Measurements from ENCODE around the gene ZNF362.
A peak's percentile ranks its signal among the peaks of the same experiment; 100 is the strongest.
"Not testable (repeated sequence)": the region's sequence is repeated elsewhere in the genome, so short reads cannot be mapped to it uniquely, and the experiment has no call there.

Gene ZNF362

GRCh38 chr1:33282791-33283190 is 26.5 kb downstream of the ZNF362 start:
- no peak for DNase-seq

GRCh38 chr1:33284049-33284448 is 27.8 kb downstream of the ZNF362 start:
- DNase-seq = no peak

- DNase-seq = no peak
These were observed 30.3 kb downstream of the ZNF362 start for GRCh38 chr1:33286451-33287185.

DNA sequence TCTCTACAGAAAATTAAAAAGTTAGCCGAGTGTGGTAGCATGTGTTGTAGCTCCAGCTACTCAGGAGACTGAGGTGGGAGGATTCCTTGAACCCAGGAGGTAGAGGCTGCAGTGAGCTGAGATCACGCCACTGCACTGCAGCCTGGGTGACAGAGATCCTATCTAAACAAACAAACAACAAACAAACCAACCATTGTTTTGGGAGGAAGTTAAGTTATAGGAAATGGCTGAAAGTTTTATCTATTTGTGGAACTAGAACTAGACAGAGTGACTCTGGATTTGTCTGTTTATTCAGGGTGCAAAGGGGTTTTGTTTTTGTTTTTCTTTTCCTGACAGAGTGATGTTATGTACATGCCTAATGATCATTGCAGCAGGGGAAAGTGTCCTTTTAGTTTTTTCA is 31.0 kb downstream of the ZNF362 start:
- DNase-seq = no peak

DNA sequence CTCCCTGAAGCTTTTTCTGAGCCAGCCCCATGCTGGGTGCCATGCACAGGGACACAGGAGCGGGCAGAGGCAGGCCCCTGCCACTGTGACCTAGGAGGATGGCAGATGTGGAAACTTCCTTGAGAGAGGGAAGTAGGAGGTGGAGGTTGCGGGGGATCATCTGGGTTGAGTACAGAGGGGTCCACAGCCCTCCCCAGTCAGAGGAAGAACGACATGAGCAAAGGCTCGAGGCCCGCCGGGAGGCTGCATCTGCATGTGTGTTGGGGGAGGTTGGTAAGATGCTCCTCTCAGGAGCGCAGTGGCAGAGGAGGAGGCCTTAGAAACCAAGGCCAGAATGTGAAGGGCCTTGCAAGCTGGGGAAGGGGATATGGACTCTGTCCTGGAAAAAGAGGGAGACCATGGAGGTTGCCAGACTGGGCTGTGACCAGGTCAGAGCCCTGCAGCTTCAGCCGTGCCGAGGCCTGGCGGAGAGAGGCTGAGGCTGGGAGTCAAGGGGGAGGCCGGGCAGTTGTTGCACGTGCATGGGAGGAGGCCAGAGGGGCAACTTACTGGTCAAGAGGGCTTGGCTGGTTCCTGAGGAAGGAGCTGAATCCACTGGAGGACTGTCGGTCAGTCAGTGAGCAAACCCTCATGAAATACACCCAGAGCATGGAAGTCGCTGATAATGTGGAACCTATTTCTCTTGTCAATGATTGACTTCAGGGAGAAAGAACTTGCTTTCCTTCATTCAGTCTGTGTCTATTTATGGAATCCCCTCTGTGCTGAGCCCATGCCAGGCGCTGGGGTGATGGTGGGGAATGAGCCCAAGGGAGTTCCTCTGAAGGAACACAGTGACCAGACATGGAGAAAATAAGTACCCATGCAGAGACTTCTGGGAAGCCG is 32.9 kb downstream of the ZNF362 start:
- DNase-seq = no peak

- DNase-seq = no peak
These were observed 33.5 kb downstream of the ZNF362 start for GRCh38 chr1:33289858-33290154.

- DNase-seq = not testable (repeated sequence)
These were observed 34.3 kb downstream of the ZNF362 start for GRCh38 chr1:33290615-33291014.

DNA sequence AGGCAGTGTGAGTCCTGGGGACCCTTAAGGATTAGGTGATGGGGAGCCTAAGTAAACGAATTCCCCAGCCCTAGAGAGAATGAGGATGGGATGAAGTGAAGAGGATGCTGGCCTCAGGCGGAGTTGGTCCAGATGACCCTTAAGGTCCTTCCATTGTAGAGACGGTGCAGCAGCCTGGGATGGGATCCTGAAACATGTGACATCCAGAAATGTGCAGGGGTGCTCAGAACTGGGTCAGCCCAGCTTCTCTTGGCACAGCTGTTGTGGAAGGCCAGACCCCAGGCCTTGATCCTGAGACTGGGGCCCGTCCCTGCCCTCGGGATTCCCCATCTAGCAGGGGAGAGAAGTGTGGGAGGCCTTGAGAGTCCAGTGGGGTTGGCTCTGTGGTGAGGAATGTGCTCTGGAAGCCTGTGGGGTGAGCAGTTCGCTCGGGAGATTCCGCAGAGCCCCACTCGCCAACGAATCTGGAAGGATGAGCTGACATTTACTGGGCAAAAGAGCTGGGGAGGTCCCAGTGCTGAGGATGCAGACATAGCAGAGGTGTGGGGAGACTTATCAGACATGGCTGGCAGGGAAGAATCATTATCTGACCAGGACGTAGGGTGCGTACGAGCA is 36.5 kb downstream of the ZNF362 start:
- no peak for DNase-seq

GRCh38 chr1:33294071-33295010 is 38.0 kb downstream of the ZNF362 start:
- DNase-seq = no peak

GRCh38 chr1:33295023-33295422 is 38.7 kb downstream of the ZNF362 start:
- peak in 1 of 56 donors; percentile 24 for DNase-seq

- peak in 53 of 56 donors; percentile 16 to 93 (median 70) for DNase-seq
These were observed 39.3 kb downstream of the ZNF362 start for GRCh38 chr1:33295450-33296081.

- DNase-seq = peak in 1 of 56 donors; percentile 15
These were observed 39.8 kb downstream of the ZNF362 start for GRCh38 chr1:33296082-33296458.

DNA sequence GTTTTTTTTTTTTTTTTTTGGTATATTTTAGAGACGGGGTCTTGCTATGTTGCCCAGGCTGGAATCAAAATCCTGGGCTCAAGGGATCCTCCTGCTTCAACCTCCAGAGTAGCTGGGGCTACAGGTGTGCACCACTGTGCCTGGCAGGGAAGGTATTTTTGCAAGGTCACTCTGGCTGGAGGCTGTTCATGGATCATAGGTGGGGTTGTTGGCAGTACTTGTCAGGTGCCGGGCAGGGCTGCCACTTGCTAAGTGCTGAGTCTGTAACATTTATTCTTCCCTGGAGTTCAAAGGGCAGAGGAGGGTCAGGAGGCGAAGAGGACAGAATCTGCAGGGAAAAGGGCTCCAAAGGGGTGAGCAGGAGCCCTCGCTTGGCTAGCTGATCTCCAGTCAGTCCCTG is 40.5 kb downstream of the ZNF362 start:
- DNase-seq = no peak

DNA sequence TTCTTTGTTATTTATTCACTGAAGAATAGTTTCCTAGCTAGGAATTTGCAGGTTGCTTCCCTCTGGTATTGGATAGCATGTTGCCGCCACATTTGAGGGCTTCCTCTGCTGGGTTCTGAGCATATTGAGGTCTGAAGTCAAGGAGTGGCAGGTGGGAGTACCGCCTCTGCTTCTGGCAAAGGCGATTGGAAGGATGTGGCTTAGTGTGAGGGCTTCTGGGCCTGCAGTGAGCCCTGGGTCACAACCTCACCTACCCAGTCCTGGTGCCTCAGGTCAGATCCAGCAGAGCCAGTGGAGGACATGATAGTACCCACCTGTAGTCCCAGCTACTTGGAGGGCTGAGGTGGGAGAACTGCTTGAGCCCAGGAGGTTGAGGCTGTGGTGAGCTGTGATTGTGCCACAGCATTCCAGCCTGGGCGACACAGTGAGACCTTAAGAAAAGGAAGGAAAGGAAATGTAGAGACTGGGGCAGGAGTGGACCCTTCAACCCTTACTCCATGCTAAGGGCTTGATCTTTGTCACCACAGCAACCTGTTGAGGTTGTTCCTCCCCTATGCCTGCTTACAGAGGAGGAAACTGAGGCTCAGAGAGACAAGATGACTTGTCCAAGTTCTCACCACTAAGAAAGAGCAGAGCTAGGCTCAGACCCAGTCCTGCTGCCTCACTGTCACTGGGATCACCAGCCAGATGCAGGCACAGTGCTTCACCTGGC is 41.8 kb downstream of the ZNF362 start:
- no peak for DNase-seq

GRCh38 chr1:33298623-33299277 is 42.5 kb downstream of the ZNF362 start:
- peak in 25 of 56 donors; percentile 7 to 63 (median 20) for DNase-seq

GRCh38 chr1:33299461-33300155 is 43.3 kb downstream of the ZNF362 start:
- DNase-seq = no peak

DNA sequence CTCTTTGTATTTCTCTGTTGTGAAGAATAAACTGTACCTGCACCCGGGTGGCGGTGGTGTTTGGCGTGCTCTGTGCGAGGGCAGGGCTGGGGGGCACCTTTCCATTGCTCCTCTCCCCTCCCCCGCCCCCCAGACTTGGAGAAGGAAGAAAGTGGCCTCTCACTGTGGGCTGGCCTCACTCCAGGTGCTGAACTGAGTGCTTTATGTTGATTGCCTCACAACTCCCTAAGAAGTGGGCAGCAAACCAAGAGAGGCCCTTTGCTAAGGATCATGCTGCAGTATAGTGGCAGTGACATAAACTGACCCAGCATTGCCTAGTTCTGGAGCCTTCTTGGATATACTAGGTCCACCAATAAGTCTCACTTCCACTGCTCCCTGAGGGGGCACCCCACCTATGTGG is 44.4 kb downstream of the ZNF362 start:
- DNase-seq = peak in 4 of 56 donors; percentile 11 to 46 (median 18)

DNA sequence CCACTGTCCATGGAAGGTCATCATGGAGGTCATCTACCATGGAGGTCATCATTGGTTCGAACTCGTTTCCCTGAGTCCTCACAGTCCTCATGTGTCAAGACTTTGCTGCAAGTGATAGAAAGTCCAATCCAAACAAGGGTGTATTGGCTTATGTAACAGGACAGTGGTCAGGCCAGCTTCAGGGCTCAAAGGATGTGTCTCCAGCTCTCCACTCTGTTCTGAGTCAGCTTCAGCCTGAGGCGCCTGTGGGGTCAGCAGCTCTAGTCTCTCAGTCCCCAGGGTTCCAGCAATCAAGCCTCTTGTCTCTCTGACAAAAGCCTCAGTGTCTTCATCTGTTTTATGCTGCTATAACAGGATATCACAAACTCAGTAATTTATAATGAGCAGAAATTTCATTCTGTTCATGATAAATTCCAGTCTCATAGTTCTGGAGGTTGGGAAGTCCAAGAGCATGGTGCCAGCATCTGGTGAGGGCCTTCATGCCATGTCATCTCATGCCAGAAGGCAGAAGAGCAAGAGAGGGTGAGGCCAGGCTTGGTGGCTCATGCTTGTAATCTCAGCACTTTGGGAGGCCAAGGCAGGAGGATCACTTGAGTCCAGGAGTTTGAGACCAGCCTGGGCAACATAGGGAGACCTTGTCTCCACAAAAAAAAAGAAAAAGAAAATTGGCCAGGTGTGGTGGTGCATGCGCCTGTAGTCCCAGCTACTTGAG is 45.1 kb downstream of the ZNF362 start:
- DNase-seq = no peak
